GM12878 (cell line): Measurements from ENCODE around the gene BTBD7. TPM values are rescaled to one million over a fixed set of nuclear protein-coding genes. Genes with fewer than 3 reads are reported as not detected.

Experiments
- ATAC-seq: fragments of 200-7000 bp; cut with Tn5 transposase; 3 replicates; pipeline ENCODE4 v1.9.1; 2020; ENCODE audit warnings: mild to moderate bottlenecking, moderate library complexity
- BruUV-seq: library from RNA; stranded (reverse); fragments of 400-500 nt; replicated peaks from 2 replicates; lab custom pipeline; 2021; lab: Mats Ljungman, UMichigan
- CTCF ChIA-PET: fragments of 300-600 bp; sonication (Branson Sonifier 250); formaldehyde crosslinking; extraction: SDS; loops from one replicate; lab custom pipeline; 2021; ENCODE audit warnings: inconsistent platforms; lab: Yijun Ruan, JAX
- POLR2A ChIA-PET: fragments of 350-600 bp; formaldehyde crosslinking; extraction: SDS; loops from one replicate; lab custom pipeline; 2021; ENCODE audit warnings: inconsistent platforms; lab: Charles Lee
- RAD21 ChIA-PET: fragments of 300-600 bp; sonication (Branson Sonifier 250); formaldehyde crosslinking; loops from one replicate; lab custom pipeline; 2023; ENCODE audit warnings: antibody characterized with exemption; ENCODE audit not compliant: unreplicated experiment; lab: Charles Lee
- SMC1A ChIA-PET: fragments of 300-600 bp; sonication (Branson Sonifier 250); formaldehyde crosslinking; loops from one replicate; lab custom pipeline; 2023; ENCODE audit not compliant: unreplicated experiment, uncharacterized antibody; lab: Charles Lee
- DNase-seq: peaks from one replicate; pipeline ENCODE4 v3.0.0-alpha.2; 2011; ENCODE audit warnings: low read depth, low spot score
- FAIRE-seq: peaks from 3 replicates; lab custom pipeline; 2011; peaks lifted over from hg19 to GRCh38; lab: Jason Lieb, UNC
- H2AFZ ChIP-seq: 2 replicates; pipeline ENCODE4 v1.6.0; 2011; ENCODE audit warnings: low read depth, low read length, control low read depth; ENCODE audit not compliant: control insufficient read depth
- H3K27ac ChIP-seq: 2 replicates; pipeline ENCODE4 v1.5.1; 2011; ENCODE audit warnings: control low read depth; ENCODE audit not compliant: control insufficient read depth, insufficient read depth
- H3K27me3 ChIP-seq, 2 experiments: replicated peaks in 1 of 2; 2 replicates each; pipeline versions ENCODE4 v1.6.0 to v1.6.1; 2011; ENCODE audit warnings: low read length in 1 of 2; ENCODE audit not compliant: control insufficient read depth in 2 of 2, insufficient read depth in 2 of 2
- H3K36me3 ChIP-seq, 2 experiments: 2 replicates each; pipeline ENCODE4 v1.5.1; 2011; ENCODE audit warnings: low read length in 1 of 2; ENCODE audit not compliant: control insufficient read depth in 2 of 2, insufficient read depth in 2 of 2
- H3K4me1 ChIP-seq: 2 replicates; pipeline ENCODE4 v1.6.1; 2011; ENCODE audit warnings: mild to moderate bottlenecking, low read length, moderate library complexity, mixed read lengths; ENCODE audit not compliant: control insufficient read depth, insufficient read depth
- H3K4me2 ChIP-seq: 2 replicates; pipeline ENCODE4 v1.6.0; 2011; ENCODE audit warnings: control low read depth; ENCODE audit not compliant: control insufficient read depth, insufficient read depth
- H3K4me3 ChIP-seq: fragments of 200-600 bp; sonication (generic); 2 replicates; pipeline ENCODE4 v1.5.1; 2016
- H3K79me2 ChIP-seq: 2 replicates; pipeline ENCODE4 v1.6.0; 2011; ENCODE audit warnings: low read length; ENCODE audit not compliant: control insufficient read depth, insufficient read depth
- H3K9ac ChIP-seq: 2 replicates; pipeline ENCODE4 v1.8.0; 2011; ENCODE audit warnings: low read length, control low read depth, mixed read lengths; ENCODE audit not compliant: control insufficient read depth, insufficient read depth
- H3K9me3 ChIP-seq: replicated peaks from 3 replicates; pipeline ENCODE4 v1.5.1; 2011; ENCODE audit warnings: mild to moderate bottlenecking, low read length; ENCODE audit not compliant: control insufficient read depth, insufficient read depth
- H4K20me1 ChIP-seq: 2 replicates; pipeline ENCODE4 v1.6.0; 2011; ENCODE audit not compliant: control insufficient read depth, insufficient read depth
- ASH2L ChIP-seq: fragments of 300-600, 200-600 bp; sonication (generic); IDR thresholded peaks from 2 replicates; pipeline ENCODE4 v1.6.1; 2017; ENCODE audit warnings: low read depth, mild to moderate bottlenecking, borderline replicate concordance
- ATF7 ChIP-seq: fragments of 450-650 bp; IDR thresholded peaks from 2 replicates; pipeline ENCODE4 v1.6.1; 2016; ENCODE audit warnings: low read depth, mild to moderate bottlenecking
- CREB1 ChIP-seq: IDR thresholded peaks from 2 replicates; pipeline ENCODE4 v1.6.1; 2012; ENCODE audit warnings: low read depth, mild to moderate bottlenecking, inconsistent platforms
- EP300 ChIP-seq, 2 experiments: fragments of 150-350 bp in 1 of 2; IDR thresholded peaks; 2 replicates each; pipeline ENCODE4 v1.6.1; 2011 to 2012; ENCODE audit warnings: low read depth in 2 of 2, low read length in 2 of 2, borderline replicate concordance in 1 of 2, improper control_type of control experiment in 1 of 2, inconsistent platforms in 1 of 2; ENCODE audit not compliant: control insufficient read depth in 1 of 2
- MTA3 ChIP-seq: IDR thresholded peaks from 2 replicates; pipeline ENCODE4 v1.6.1; 2012; ENCODE audit warnings: low read length, inconsistent platforms, borderline replicate concordance
- POLR2AphosphoS2 ChIP-seq: IDR thresholded peaks from 2 replicates; pipeline ENCODE4 v1.6.1; 2011; ENCODE audit warnings: low read depth, mild to moderate bottlenecking, low read length, improper control_type of control experiment, moderate library complexity
- SMC3 ChIP-seq: IDR thresholded peaks from 2 replicates; pipeline ENCODE4 v1.6.1; 2011; ENCODE audit warnings: low read length, improper control_type of control experiment, borderline replicate concordance
- SP1 ChIP-seq: IDR thresholded peaks from one replicate; pipeline ENCODE4 v1.6.1; 2011; ENCODE audit warnings: low read depth, low read length
- ZNF274 ChIP-seq: IDR thresholded peaks from one replicate; pipeline ENCODE4 v1.8.0; 2011; ENCODE audit not compliant: insufficient read length, insufficient read depth
- WGBS: methylation state at CpG from one replicate; pipeline ENCODE4 v1.1.6; 2016; ENCODE audit warnings: low lambda C conversion rate; ENCODE audit not compliant: insufficient replicate concordance, insufficient coverage; ENCODE audit errors: missing lambda C conversion rate; 5-methylcytosine and 5-hydroxymethylcytosine counted together
- in situ Hi-C: fragments of 300-500 bp; cut with MboI; formaldehyde crosslinking; loops from 9 replicates; pipeline ENCODE4 v1.14.3; 2018; ENCODE audit warnings: mixed read lengths
- intact Hi-C: fragments of 100-400 bp; cut with micrococcal nuclease; formaldehyde crosslinking; loops from one replicate; pipeline ENCODE4 v1.14.2; 2022; ENCODE audit not compliant: unreplicated experiment
- polyA plus RNA-seq, 11 experiments: library from polyadenylated mRNA; depleted of rRNA in 4 of 11; unstranded in 6 of 11; stranded (reverse) in 5 of 11; fragments of >200 nt; fragmentation: Nextera tagmentation in 4 of 11; fragmentation: Illumina TruSeq in 1 of 11; extraction: Ambion mirVana in 4 of 11; extraction: Trizol in 1 of 11; gene quantifications; 1 replicate in 1 of 11; 2 replicates in 10 of 11; pipeline versions ENCODE4 v1.2.1 to v1.2.3, GENCODE V29; 2011 to 2016; ENCODE audit warnings: inconsistent platforms in 2 of 11, missing spikeins in 2 of 11, low read depth in 1 of 11
- total RNA-seq, 4 experiments: library from RNA; depleted of rRNA in 3 of 4; stranded (reverse); fragments of >200 nt in 3 of 4; fragmentation: Illumina TruSeq in 1 of 4; extraction: Trizol in 1 of 4; gene quantifications; 2 replicates each; pipeline versions ENCODE4 v1.2.1 to v1.2.3, GENCODE V29; 2013 to 2021
- TF ChIP-seq, protein P1 (sequence below): fragments of 450-650 bp; IDR thresholded peaks from 2 replicates; pipeline ENCODE4 v1.6.1; 2017; ENCODE audit warnings: borderline replicate concordance
- TF ChIP-seq, protein P2 (sequence below): fragments of 450-650 bp; IDR thresholded peaks from 2 replicates; pipeline ENCODE4 v1.6.1; 2018; ENCODE audit warnings: mild to moderate bottlenecking, low read depth, moderate library complexity; ENCODE audit not compliant: partially characterized antibody
- TF ChIP-seq, protein P3 (sequence below): fragments of 450-650 bp; formaldehyde crosslinking; IDR thresholded peaks from 2 replicates; pipeline ENCODE4 v1.4.0; 2020; ENCODE audit warnings: mild to moderate bottlenecking, moderate library complexity
- TF ChIP-seq, protein P4 (sequence below): IDR thresholded peaks from 2 replicates; pipeline ENCODE4 v1.6.1; 2011; ENCODE audit warnings: low read depth, low read length, improper control_type of control experiment, borderline replicate concordance

Gene BTBD7
- total and polyA plus RNA-seq, 10 of the 15 experiments (the other 5 are each of a cell fraction or from before 2014, with no cell fraction given), result 3.6 to 17.0 (median 9.6) TPM

DNA sequence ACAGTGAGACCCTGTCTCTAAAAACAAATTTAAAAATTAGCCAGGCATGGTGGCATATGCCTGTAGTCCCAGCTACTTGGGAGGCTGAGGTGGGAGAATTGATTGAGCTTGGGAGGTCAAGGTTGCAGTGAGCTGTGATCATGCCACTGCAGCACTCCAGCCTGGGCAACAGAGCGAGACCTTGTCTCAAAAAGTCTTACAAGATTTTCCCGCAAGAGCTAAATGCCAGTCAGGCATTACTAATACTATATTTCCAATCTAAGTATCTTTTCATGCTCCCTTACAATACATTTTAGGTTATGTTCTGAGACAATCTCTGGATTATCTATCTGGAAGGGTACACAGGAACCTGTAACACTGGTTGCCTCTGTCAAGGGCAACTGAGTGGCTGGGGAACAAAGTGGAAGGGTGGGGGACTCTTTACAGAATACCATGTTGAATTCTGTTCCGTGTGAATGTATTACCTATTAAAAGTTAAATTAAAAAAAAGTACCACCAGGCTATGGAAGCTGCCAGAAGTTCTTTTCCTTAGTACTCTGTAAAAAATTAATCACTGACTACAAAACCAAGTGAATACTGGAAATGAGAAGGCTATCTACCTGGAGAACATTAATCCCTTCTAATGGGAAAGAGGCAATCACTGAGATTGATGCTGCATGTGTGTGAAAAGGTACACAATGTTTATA lies 56.7 kb downstream of the BTBD7 start:
- no peaks in the 10 kb centered on the region for H3K27me3 ChIP-seq
- H3K36me3 ChIP-seq, result peaks cover 0 to 10% of the 10 kb centered on the region in 2 experiments; a peak in 3 of 4 replicates
- 98% methylated on average over 3 of the region's 3 CpGs for WGBS
- H3K9ac ChIP-seq, result no peak overlapping the region
- no TSS peak for BruUV-seq
- no peak for DNase-seq
- ChIA-PET SMC1A (interaction anchor here (1.4 to 1.9 kb wide), 2 partner anchors 18 to 63 kb away, joined by 3 to 5 read pairs; no protein-coding TSS in a partner anchor), CTCF (no interaction called here), POLR2A (interaction anchor here (0.6 kb wide), 1 partner anchor 10 kb away, joined by 3 read pairs; no protein-coding TSS in a partner anchor), RAD21 (interaction anchor here (0.7 kb wide), 1 partner anchor 29 kb away, joined by 3 read pairs; no protein-coding TSS in a partner anchor)
- H3K4me2 ChIP-seq, result no peak overlapping the region
- ATAC-seq, result no peak
- peaks cover 4% of the 10 kb centered on the region; the same call in 1 of the 2 replicates for H3K4me1 ChIP-seq
- no peak overlapping the region for H3K27ac ChIP-seq
- no peaks in the 10 kb centered on the region for H3K9me3 ChIP-seq
- in situ Hi-C loops (no loop called here), intact Hi-C loops (no loop called here)
- FAIRE-seq, result no peak
- no peaks in the 10 kb centered on the region for H3K79me2 ChIP-seq
- no peak overlapping the region for H3K4me3 ChIP-seq
- H2AFZ ChIP-seq, result no peak overlapping the region
- no peaks in the 10 kb centered on the region for H4K20me1 ChIP-seq
- TF ChIP-seq EP300 (IDR thresholded peaks at IDR 0.05; ENCODE audit: borderline replicate concordance in 1 of 2, control insufficient read depth in 1 of 2, low read depth in 2 of 2, low read length in 2 of 2) (no peak), POLR2AphosphoS2 (no peak), SMC3 (no peak), ATF7 (no peak), SP1 (no peak), CREB1 (no peak), ASH2L (no peak), ZNF274 (no peak), MTA3 (no peak)
- TF ChIP-seq, protein P1, sequence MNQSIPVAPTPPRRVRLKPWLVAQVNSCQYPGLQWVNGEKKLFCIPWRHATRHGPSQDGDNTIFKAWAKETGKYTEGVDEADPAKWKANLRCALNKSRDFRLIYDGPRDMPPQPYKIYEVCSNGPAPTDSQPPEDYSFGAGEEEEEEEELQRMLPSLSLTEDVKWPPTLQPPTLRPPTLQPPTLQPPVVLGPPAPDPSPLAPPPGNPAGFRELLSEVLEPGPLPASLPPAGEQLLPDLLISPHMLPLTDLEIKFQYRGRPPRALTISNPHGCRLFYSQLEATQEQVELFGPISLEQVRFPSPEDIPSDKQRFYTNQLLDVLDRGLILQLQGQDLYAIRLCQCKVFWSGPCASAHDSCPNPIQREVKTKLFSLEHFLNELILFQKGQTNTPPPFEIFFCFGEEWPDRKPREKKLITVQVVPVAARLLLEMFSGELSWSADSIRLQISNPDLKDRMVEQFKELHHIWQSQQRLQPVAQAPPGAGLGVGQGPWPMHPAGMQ, result no peak
- TF ChIP-seq, protein P2, sequence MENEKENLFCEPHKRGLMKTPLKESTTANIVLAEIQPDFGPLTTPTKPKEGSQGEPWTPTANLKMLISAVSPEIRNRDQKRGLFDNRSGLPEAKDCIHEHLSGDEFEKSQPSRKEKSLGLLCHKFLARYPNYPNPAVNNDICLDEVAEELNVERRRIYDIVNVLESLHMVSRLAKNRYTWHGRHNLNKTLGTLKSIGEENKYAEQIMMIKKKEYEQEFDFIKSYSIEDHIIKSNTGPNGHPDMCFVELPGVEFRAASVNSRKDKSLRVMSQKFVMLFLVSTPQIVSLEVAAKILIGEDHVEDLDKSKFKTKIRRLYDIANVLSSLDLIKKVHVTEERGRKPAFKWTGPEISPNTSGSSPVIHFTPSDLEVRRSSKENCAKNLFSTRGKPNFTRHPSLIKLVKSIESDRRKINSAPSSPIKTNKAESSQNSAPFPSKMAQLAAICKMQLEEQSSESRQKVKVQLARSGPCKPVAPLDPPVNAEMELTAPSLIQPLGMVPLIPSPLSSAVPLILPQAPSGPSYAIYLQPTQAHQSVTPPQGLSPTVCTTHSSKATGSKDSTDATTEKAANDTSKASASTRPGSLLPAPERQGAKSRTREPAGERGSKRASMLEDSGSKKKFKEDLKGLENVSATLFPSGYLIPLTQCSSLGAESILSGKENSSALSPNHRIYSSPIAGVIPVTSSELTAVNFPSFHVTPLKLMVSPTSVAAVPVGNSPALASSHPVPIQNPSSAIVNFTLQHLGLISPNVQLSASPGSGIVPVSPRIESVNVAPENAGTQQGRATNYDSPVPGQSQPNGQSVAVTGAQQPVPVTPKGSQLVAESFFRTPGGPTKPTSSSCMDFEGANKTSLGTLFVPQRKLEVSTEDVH, result no peak
- TF ChIP-seq, protein P3, sequence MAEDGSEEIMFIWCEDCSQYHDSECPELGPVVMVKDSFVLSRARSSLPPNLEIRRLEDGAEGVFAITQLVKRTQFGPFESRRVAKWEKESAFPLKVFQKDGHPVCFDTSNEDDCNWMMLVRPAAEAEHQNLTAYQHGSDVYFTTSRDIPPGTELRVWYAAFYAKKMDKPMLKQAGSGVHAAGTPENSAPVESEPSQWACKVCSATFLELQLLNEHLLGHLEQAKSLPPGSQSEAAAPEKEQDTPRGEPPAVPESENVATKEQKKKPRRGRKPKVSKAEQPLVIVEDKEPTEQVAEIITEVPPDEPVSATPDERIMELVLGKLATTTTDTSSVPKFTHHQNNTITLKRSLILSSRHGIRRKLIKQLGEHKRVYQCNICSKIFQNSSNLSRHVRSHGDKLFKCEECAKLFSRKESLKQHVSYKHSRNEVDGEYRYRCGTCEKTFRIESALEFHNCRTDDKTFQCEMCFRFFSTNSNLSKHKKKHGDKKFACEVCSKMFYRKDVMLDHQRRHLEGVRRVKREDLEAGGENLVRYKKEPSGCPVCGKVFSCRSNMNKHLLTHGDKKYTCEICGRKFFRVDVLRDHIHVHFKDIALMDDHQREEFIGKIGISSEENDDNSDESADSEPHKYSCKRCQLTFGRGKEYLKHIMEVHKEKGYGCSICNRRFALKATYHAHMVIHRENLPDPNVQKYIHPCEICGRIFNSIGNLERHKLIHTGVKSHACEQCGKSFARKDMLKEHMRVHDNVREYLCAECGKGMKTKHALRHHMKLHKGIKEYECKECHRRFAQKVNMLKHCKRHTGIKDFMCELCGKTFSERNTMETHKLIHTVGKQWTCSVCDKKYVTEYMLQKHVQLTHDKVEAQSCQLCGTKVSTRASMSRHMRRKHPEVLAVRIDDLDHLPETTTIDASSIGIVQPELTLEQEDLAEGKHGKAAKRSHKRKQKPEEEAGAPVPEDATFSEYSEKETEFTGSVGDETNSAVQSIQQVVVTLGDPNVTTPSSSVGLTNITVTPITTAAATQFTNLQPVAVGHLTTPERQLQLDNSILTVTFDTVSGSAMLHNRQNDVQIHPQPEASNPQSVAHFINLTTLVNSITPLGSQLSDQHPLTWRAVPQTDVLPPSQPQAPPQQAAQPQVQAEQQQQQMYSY (CRISPR knock-in tag), result no peak
- TF ChIP-seq, protein P4, sequence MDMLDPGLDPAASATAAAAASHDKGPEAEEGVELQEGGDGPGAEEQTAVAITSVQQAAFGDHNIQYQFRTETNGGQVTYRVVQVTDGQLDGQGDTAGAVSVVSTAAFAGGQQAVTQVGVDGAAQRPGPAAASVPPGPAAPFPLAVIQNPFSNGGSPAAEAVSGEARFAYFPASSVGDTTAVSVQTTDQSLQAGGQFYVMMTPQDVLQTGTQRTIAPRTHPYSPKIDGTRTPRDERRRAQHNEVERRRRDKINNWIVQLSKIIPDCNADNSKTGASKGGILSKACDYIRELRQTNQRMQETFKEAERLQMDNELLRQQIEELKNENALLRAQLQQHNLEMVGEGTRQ, result no peak
